ENCODE results near the gene SLC12A7. TPM values are rescaled to one million over a fixed set of nuclear protein-coding genes. Genes with fewer than 3 reads are reported as not detected.

The SLC12A7 gene
- total RNA-seq, 2 donors from 2014 or later = 28.5 to 42.3 TPM

- Histone ChIP-seq H3K27ac (no peak overlapping the region), H3K4me1 (no peaks in the 10 kb centered on the region), H3K4me3 (no peak overlapping the region), H3K36me3 (no peaks in the 10 kb centered on the region), H3K27me3 (no peaks in the 10 kb centered on the region), H3K9me3 (no peaks in the 10 kb centered on the region)
- DNase-seq (ENCODE audit: low spot score) = no peak
- no peak for TF ChIP-seq CTCF (IDR thresholded peaks at IDR 0.05)
Observed at GRCh38 chr5:1032011-1032410, 79.9 kb downstream of the SLC12A7 start.

GRCh38 chr5:1031306-1031959 is 80.4 kb downstream of the SLC12A7 start:
- DNase-seq (ENCODE audit: low spot score) = no peak
- no peak for TF ChIP-seq CTCF (IDR thresholded peaks at IDR 0.05)
- H3K4me3 ChIP-seq = no peak overlapping the region
- H3K36me3 ChIP-seq = no peaks in the 10 kb centered on the region
- no peaks in the 10 kb centered on the region for H3K9me3 ChIP-seq
- no peak overlapping the region for H3K27ac ChIP-seq
- H3K27me3 ChIP-seq = no peaks in the 10 kb centered on the region
- no peaks in the 10 kb centered on the region for H3K4me1 ChIP-seq

- DNase-seq (ENCODE audit: low spot score) = no peak
Observed at GRCh38 chr5:1030801-1031271, 81.0 kb downstream of the SLC12A7 start.

GRCh38 chr5:1029945-1030625 is 81.8 kb downstream of the SLC12A7 start:
- TF ChIP-seq CTCF (IDR thresholded peaks at IDR 0.05) = no peak
- DNase-seq (ENCODE audit: low spot score) = no peak
- H3K27me3 ChIP-seq = no peaks in the 10 kb centered on the region

More at GRCh38 chr5:1030801-1031271, 81.0 kb downstream of the SLC12A7 start:
- H3K9me3 ChIP-seq = no peaks in the 10 kb centered on the region
- TF ChIP-seq CTCF (IDR thresholded peaks at IDR 0.05) = no peak
- H3K36me3 ChIP-seq = no peaks in the 10 kb centered on the region
- no peaks in the 10 kb centered on the region for H3K4me1 ChIP-seq
- no peak overlapping the region for H3K27ac ChIP-seq
- H3K27me3 ChIP-seq = no peaks in the 10 kb centered on the region
- no peak overlapping the region for H3K4me3 ChIP-seq

GRCh38 chr5:1029282-1029944 is 82.5 kb downstream of the SLC12A7 start:
- Histone ChIP-seq H3K27me3 (no peaks in the 10 kb centered on the region), H3K36me3 (no peaks in the 10 kb centered on the region), H3K9me3 (no peaks in the 10 kb centered on the region), H3K4me3 (no peak overlapping the region), H3K27ac (no peak overlapping the region), H3K4me1 (no peaks in the 10 kb centered on the region)
- no peak for TF ChIP-seq CTCF (IDR thresholded peaks at IDR 0.05)
- DNase-seq (ENCODE audit: low spot score) = no peak

More at GRCh38 chr5:1029945-1030625, 81.8 kb downstream of the SLC12A7 start:
- no peak overlapping the region for H3K27ac ChIP-seq
- H3K36me3 ChIP-seq = no peaks in the 10 kb centered on the region
- no peak overlapping the region for H3K4me3 ChIP-seq
- no peaks in the 10 kb centered on the region for H3K9me3 ChIP-seq
- H3K4me1 ChIP-seq = no peaks in the 10 kb centered on the region
